Epithelial cell of prostate (primary cell): Measurements from ENCODE around the gene SHC4.
"Not testable (repeated sequence)": the region's sequence is repeated elsewhere in the genome, so short reads cannot be mapped to it uniquely, and the experiment has no call there.

Experiments
- DNase-seq: peaks from one replicate; pipeline ENCODE4 v3.0.0-alpha.2; 2011; ENCODE audit warnings: low read depth, low spot score
- H3K27ac ChIP-seq: fragments of 450-650 bp; 2 replicates; pipeline ENCODE4 v1.5.1; 2017; ENCODE audit warnings: mild to moderate bottlenecking

The SHC4 gene

GRCh38 chr15:48803877-48804276, 159.8 kb downstream of the SHC4 start:
- DNase-seq: no peak
- H3K27ac ChIP-seq: no peak overlapping the region

- H3K27ac ChIP-seq: no peak overlapping the region
- DNase-seq: peak; percentile 56
Observed at GRCh38 chr15:48802867-48803266, 160.9 kb downstream of the SHC4 start.

DNA sequence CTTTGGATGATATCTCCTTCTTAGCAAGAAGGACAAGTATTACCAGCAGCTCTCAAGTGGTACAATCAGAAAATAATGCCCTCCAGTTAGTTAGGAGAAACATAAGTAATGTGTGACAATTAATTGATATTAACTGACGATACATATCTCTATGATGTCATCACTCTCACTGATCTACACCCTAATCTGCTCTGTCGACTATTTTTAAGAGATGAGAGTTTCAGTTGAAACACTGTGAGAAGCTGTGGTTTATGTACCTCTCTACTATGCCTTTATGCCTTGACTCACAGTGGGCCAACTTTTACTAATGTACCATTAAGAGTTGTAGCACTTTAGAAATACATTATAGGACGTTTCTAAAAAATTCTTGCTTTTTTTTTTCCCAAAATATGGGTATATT, 161.5 kb downstream of the SHC4 start:
- H3K27ac ChIP-seq: no peak overlapping the region
- no peak for DNase-seq

DNA sequence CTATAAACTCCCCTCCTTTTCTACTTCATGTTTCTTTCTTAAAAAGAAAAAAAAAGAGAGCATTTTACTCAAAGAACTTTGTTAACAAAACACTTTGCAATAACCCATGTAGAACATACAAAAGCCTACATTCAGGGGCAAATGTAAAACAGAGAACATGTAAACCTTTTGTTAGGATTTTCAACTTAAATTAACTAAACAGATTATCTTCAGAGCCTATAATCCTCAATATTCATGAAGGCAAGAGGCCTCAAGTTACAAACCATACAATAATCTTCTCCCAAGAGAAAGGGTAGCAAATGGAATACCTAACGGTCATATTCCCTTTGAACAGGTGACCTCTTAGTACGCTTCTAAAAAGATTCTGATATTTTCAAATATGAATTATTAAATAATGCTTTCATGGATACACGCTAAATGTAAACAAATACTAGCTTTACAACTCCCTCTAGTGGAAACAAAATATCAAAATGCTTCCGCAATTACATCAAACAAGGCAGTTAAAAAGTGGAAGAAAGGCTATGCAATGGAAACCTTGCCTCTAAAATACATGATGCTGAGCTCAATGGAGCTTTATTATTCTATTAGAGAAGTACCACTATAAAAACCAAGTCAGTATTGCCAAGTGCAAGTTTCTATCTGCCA, 162.8 kb downstream of the SHC4 start:
- H3K27ac ChIP-seq: no peak overlapping the region
- DNase-seq: no peak

- H3K27ac ChIP-seq: no peak overlapping the region
- DNase-seq: no peak
Observed at GRCh38 chr15:48800245-48800644, 163.5 kb downstream of the SHC4 start.

GRCh38 chr15:48798319-48798718, 165.4 kb downstream of the SHC4 start:
- no peak for DNase-seq
- H3K27ac ChIP-seq: no peak overlapping the region

DNA sequence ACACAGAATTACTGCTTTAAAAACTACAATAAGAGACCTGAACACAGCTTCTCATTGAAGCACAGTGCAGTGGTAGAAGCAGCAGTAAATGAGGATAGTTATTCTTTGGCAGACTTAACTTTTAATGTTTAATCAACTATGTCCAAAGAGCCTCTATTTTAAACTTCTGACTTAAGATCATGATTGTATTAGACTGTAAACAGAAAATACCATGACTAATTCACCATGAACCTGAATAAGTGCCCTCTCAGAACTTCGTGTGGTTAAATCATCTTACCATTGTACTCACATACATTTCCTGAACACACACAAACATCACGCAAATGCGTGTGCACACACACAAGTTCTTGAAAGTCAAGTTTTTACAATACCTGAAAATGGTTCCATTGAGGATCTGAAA, 166.8 kb downstream of the SHC4 start:
- peak overlapping the region; percentile 15 for H3K27ac ChIP-seq
- peak; percentile 51 for DNase-seq

- peak overlapping the region; percentile 15 for H3K27ac ChIP-seq
Observed at GRCh38 chr15:48796521-48796920, 167.2 kb downstream of the SHC4 start.

DNA sequence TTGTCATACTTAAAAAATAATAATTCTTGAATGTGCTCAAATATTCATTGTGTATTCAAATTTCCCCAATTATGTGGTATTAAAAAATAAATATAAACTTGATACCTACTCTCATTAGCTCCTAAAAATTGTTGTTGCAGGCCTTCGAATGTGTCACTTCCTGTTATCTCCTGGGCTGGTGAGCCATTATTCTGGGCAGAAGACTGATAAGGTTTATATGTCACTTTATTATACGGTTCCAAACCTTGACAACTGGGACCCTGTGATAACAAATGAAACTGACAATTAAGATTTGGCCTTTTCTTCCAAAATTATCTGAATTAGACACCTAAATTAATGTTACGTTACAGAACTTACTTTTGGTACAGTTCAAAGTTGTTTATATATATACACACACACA, 167.8 kb downstream of the SHC4 start:
- no peak overlapping the region for H3K27ac ChIP-seq
- no peak for DNase-seq

More at GRCh38 chr15:48796521-48796920, 167.2 kb downstream of the SHC4 start:
- DNase-seq: no peak

GRCh38 chr15:48794697-48795134, 169.0 kb downstream of the SHC4 start:
- no peak for DNase-seq
- peak overlapping the region; percentile 24 for H3K27ac ChIP-seq

DNA sequence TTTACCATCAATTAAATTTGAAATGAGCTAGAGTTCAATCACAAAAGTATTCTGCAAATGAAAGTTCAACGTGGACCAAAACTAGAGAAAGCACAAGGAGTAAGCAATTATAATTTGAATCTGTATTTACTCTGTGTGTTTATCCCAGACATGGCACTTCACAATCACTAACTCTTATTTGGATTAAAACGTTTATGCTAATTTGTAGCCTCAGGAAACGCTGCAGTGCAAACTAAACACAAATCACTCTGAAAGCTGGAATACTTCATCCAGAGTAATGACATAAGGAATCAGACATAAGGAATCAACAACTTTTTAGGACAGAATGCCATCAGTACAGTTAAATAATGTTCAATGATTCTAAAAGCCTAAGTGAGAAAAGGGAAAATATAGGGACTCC, 171.3 kb downstream of the SHC4 start:
- no peak overlapping the region for H3K27ac ChIP-seq
- DNase-seq: no peak

- not testable (repeated sequence) for DNase-seq, H3K27ac ChIP-seq
Observed at GRCh38 chr15:48790466-48791115, 173.1 kb downstream of the SHC4 start.

DNA sequence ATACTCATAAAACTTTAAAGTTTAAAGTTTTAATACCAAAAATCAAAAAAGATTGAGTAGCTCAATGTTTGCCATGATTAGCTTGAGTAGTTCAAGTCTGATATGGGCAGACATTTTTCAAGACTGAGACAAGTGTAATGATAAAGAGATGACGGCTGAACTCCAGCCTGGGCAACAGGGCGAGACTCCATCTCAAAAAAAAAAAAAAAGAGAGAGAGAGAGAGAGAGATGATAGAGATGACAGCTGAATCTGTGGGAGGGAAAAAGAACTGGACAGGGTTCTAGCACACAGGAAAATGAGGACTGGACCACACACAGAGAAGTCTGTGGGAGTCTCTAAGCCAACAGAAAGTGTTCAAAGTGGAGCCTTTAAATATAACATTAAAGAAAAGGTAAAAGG, 178.0 kb downstream of the SHC4 start:
- H3K27ac ChIP-seq: no peak overlapping the region
- no peak for DNase-seq

DNA sequence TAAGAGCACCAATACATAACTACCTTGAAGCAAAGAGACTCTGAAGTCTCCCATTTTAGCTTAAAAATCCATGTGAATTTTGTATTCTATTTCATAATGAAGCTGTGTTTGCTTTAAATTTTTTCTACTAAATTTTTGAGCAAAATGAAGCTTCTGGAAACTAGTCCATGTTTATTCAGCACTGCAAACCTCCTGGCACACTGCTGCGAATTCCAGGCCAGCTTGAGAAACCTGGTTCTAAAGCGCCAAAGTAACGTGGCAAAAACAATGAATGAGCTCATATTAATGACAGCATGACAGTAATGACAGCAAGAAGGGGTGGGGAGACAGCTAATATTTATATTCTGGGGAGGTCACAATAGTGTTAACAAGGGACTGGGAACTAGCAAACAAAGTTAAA, 178.5 kb downstream of the SHC4 start:
- no peak overlapping the region for H3K27ac ChIP-seq
- DNase-seq: no peak

DNA sequence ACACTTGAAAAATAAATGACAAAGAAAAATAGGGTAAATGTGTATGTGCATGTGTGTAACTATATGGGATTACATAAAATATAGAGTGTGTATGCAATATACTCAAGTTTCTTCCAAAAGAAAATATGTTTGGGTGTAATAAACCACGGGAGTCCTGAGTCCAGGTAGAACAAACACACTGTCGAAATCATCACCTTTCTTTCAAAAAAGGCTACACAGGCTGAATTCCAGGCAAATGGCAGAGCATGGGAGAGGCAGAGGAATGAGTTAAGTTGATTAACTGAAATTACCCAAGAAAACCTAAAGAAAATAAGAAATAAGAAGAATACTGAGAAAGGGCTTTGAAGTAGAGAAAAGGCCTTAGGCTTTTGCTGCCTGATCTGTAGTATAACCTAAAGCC, 179.0 kb downstream of the SHC4 start:
- H3K27ac ChIP-seq: no peak overlapping the region
- DNase-seq: no peak

DNA sequence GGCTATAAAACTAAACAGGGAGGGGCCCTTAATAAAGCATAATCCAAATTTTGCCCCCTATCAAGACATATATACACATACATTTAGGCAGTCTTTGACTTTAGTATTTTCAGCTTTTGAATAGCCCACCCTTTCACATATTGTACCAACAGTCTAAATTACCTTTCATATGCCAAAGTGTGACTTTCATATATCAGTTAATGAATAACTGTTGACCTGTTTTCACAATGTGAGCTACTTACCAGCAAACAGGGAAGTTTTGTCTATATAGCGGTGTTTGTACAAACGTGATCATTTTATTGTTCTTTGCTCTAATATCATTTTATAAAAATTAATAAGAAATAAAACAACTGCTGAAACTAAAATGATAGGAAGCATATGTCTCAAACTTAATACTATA, 180.8 kb downstream of the SHC4 start:
- H3K27ac ChIP-seq: no peak overlapping the region
- no peak for DNase-seq

GRCh38 chr15:48781481-48782081, 182.1 kb downstream of the SHC4 start:
- no peak overlapping the region for H3K27ac ChIP-seq
- no peak for DNase-seq

- no peak for DNase-seq
- H3K27ac ChIP-seq: no peak overlapping the region
Observed at GRCh38 chr15:48781017-48781416, 182.7 kb downstream of the SHC4 start.

DNA sequence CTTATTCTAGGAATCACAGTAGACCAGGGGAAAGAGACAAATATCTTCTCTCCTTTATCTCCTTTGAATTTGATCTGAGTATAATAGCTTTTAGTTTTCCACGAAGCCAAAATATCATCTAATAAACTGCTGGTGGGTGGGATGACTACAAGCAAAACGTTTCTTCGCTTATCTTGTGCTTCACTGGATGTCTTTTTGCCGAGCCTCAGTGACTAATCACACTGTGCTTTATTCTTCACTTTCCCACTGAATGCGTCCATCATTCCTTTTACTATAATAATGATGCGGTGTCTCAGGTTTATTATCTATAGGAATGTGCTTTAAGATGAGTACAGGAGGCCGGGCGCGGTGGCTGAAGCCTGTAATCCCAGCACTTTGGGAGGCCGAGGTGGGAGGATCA, 185.4 kb downstream of the SHC4 start:
- H3K27ac ChIP-seq: no peak overlapping the region
- no peak for DNase-seq

GRCh38 chr15:48777645-48778330, 185.9 kb downstream of the SHC4 start:
- H3K27ac ChIP-seq: no peak overlapping the region
- DNase-seq: no peak

GRCh38 chr15:48775546-48775945, 188.2 kb downstream of the SHC4 start:
- DNase-seq: no peak
- no peak overlapping the region for H3K27ac ChIP-seq
